Measurements from ENCODE around the gene SEMA6A.
"Not testable (repeated sequence)": the region's sequence is repeated elsewhere in the genome, so short reads cannot be mapped to it uniquely, and the experiment has no call there.

The SEMA6A gene

GRCh38 chr5:116546033-116546742 lies 28.4 kb downstream of the SEMA6A start:
- no peak for DNase-seq

GRCh38 chr5:116545465-116545864 lies 29.2 kb downstream of the SEMA6A start:
- DNase-seq = not testable (repeated sequence)

GRCh38 chr5:116544531-116545241 lies 29.9 kb downstream of the SEMA6A start:
- no peak for DNase-seq

- DNase-seq = no peak
These were observed 31.1 kb downstream of the SEMA6A start for GRCh38 chr5:116543501-116543900.

GRCh38 chr5:116542619-116543018 lies 32.0 kb downstream of the SEMA6A start:
- no peak for DNase-seq

GRCh38 chr5:116539222-116539621 lies 35.4 kb downstream of the SEMA6A start:
- no peak for DNase-seq

- DNase-seq = no peak
These were observed 38.1 kb downstream of the SEMA6A start for GRCh38 chr5:116536316-116537083.

GRCh38 chr5:116534964-116535651 lies 39.5 kb downstream of the SEMA6A start:
- no peak for DNase-seq

GRCh38 chr5:116532762-116533525 lies 41.7 kb downstream of the SEMA6A start:
- no peak for DNase-seq

- no peak for DNase-seq
These were observed 43.0 kb downstream of the SEMA6A start for GRCh38 chr5:116531635-116532034.

GRCh38 chr5:116531117-116531516 lies 43.5 kb downstream of the SEMA6A start:
- DNase-seq = no peak

GRCh38 chr5:116530276-116530675 lies 44.3 kb downstream of the SEMA6A start:
- DNase-seq = no peak

GRCh38 chr5:116529615-116530014 lies 45.0 kb downstream of the SEMA6A start:
- no peak for DNase-seq

- DNase-seq = no peak
These were observed 45.9 kb downstream of the SEMA6A start for GRCh38 chr5:116528519-116529234.

GRCh38 chr5:116527582-116527981 lies 47.0 kb downstream of the SEMA6A start:
- DNase-seq = no peak

- no peak for DNase-seq
These were observed 48.9 kb downstream of the SEMA6A start for GRCh38 chr5:116525674-116526073.

GRCh38 chr5:116524966-116525365 lies 49.7 kb downstream of the SEMA6A start:
- no peak for DNase-seq

GRCh38 chr5:116524051-116524904 lies 50.3 kb downstream of the SEMA6A start:
- no peak for DNase-seq

GRCh38 chr5:116523182-116523581 lies 51.4 kb downstream of the SEMA6A start:
- not testable (repeated sequence) for DNase-seq

GRCh38 chr5:116522356-116523136 lies 52.1 kb downstream of the SEMA6A start:
- no peak for DNase-seq
